ENCODE data around the gene PDE6D.

DNA sequence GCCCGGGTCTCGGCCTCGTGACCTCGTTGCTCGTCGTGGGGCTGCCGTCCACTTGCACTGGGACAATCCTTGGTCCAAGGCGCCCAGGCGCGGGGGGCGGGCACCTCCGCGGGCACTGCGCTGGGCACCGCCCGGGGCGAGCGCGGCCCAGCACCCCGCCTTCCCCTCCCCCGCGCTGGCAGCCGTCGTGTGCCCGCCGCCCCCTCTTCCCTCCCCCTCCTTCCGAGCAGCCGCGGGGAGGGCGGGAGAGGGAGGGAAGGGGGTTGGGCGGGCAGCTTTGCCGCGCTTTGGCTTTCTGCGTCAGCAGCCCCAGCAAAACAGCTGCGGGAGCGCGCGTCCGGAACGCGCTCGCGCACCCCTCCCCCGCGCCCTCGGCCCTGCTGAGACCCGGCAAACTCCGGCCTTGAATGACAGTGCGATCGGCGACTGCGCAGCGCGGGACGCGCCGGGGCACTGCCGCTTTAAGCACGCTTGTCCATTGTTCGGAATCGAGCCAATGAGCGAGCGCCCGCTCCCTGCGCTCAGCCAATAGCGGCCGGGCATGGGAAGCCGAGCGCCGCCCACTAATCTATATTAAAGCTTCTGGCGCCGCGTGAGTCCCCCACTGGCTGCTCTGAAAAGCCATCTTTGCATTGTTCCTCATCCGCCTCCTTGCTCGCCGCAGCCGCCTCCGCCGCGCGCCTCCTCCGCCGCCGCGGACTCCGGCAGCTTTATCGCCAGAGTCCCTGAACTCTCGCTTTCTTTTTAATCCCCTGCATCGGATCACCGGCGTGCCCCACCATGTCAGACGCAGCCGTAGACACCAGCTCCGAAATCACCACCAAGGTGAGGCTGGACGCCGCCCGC, 72.9 kb downstream of the PDE6D start, which contains the start of gene PTMA:
- TF ChIP-seq POLR2AphosphoS5 (IDR thresholded peaks at IDR 0.05; ENCODE audit: low read depth, low read length) (peak; percentile 95), SIN3A (IDR thresholded peaks at IDR 0.05; ENCODE audit: borderline replicate concordance, insufficient read depth, low read depth, low read length) (0 out of 2 replicates have a peak, but pooled peaks have one; percentile 24), TCF7L2 (IDR thresholded peaks at IDR 0.05; ENCODE audit: low read depth, low read length) (peak; percentile 33; the same call in 1 of the 2 replicates)
- TF ChIP-seq, protein P1, sequence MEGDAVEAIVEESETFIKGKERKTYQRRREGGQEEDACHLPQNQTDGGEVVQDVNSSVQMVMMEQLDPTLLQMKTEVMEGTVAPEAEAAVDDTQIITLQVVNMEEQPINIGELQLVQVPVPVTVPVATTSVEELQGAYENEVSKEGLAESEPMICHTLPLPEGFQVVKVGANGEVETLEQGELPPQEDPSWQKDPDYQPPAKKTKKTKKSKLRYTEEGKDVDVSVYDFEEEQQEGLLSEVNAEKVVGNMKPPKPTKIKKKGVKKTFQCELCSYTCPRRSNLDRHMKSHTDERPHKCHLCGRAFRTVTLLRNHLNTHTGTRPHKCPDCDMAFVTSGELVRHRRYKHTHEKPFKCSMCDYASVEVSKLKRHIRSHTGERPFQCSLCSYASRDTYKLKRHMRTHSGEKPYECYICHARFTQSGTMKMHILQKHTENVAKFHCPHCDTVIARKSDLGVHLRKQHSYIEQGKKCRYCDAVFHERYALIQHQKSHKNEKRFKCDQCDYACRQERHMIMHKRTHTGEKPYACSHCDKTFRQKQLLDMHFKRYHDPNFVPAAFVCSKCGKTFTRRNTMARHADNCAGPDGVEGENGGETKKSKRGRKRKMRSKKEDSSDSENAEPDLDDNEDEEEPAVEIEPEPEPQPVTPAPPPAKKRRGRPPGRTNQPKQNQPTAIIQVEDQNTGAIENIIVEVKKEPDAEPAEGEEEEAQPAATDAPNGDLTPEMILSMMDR (IDR thresholded peaks at IDR 0.05), result no peak
- TF ChIP-seq, protein P2, sequence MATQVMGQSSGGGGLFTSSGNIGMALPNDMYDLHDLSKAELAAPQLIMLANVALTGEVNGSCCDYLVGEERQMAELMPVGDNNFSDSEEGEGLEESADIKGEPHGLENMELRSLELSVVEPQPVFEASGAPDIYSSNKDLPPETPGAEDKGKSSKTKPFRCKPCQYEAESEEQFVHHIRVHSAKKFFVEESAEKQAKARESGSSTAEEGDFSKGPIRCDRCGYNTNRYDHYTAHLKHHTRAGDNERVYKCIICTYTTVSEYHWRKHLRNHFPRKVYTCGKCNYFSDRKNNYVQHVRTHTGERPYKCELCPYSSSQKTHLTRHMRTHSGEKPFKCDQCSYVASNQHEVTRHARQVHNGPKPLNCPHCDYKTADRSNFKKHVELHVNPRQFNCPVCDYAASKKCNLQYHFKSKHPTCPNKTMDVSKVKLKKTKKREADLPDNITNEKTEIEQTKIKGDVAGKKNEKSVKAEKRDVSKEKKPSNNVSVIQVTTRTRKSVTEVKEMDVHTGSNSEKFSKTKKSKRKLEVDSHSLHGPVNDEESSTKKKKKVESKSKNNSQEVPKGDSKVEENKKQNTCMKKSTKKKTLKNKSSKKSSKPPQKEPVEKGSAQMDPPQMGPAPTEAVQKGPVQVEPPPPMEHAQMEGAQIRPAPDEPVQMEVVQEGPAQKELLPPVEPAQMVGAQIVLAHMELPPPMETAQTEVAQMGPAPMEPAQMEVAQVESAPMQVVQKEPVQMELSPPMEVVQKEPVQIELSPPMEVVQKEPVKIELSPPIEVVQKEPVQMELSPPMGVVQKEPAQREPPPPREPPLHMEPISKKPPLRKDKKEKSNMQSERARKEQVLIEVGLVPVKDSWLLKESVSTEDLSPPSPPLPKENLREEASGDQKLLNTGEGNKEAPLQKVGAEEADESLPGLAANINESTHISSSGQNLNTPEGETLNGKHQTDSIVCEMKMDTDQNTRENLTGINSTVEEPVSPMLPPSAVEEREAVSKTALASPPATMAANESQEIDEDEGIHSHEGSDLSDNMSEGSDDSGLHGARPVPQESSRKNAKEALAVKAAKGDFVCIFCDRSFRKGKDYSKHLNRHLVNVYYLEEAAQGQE (IDR thresholded peaks at IDR 0.05; ENCODE audit: insufficient read depth in 1 of 2, low read depth in 2 of 2, low read length in 1 of 2), result 0 out of 4 replicates have a peak, but pooled peaks of 1 of the 2 experiments have one; percentile 23
